C4-2B (cell line): ENCODE data around the gene GAS7.

Experiments used
- ZFX ChIP-seq: fragments of 450-650 bp; IDR thresholded peaks from 2 replicates; pipeline ENCODE4 v1.6.1; 2017
- TF ChIP-seq, protein P1 (sequence below): fragments of 450-650 bp; conservative IDR thresholded peaks from 2 replicates; pipeline ENCODE4 v1.5.1; 2017; ENCODE audit warnings: mild to moderate bottlenecking

DNA sequence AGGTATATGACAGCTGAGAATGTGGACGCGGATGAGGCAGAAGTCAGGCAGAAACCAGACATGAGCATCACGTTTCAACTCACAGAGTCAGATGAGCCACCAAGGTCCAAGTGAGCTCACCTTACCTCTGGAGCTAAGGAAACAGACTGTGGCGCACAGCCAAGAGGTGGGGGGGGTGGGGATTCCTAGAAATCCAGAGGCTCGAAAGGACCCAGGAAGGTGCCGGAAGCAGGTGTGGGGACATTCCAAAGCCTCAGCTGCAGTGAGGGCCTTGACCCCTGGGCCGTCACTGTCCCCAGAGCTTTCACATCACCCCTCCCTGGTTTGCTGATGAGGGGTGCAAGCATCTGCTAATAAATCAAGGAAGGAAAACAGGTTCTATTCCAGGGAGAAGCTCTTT, 264.1 kb downstream of the GAS7 start:
- TF ChIP-seq, protein P1, sequence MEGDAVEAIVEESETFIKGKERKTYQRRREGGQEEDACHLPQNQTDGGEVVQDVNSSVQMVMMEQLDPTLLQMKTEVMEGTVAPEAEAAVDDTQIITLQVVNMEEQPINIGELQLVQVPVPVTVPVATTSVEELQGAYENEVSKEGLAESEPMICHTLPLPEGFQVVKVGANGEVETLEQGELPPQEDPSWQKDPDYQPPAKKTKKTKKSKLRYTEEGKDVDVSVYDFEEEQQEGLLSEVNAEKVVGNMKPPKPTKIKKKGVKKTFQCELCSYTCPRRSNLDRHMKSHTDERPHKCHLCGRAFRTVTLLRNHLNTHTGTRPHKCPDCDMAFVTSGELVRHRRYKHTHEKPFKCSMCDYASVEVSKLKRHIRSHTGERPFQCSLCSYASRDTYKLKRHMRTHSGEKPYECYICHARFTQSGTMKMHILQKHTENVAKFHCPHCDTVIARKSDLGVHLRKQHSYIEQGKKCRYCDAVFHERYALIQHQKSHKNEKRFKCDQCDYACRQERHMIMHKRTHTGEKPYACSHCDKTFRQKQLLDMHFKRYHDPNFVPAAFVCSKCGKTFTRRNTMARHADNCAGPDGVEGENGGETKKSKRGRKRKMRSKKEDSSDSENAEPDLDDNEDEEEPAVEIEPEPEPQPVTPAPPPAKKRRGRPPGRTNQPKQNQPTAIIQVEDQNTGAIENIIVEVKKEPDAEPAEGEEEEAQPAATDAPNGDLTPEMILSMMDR, result no peak
- TF ChIP-seq ZFX, result no peak
